Lung (tissue), 12 donors: ENCODE measurements around the gene GFI1. TPM values are rescaled to one million over a fixed set of nuclear protein-coding genes. Genes with fewer than 3 reads are reported as not detected.
A peak's percentile ranks its signal among the peaks of the same experiment; 100 is the strongest.

Experiments
- ATAC-seq: fragments of 200-7000 bp; cut with Tn5 transposase; one replicate; pipeline ENCODE4 v1.9.1; 2020; ENCODE audit warnings: moderate number of reproducible peaks; ENCODE audit not compliant: insufficient read depth, low FRiP score
- DNase-seq, 3 donors: peaks; one replicate each; pipeline ENCODE4 v3.0.0-alpha.2; 2013 to 2017
- H3K27ac ChIP-seq, 2 donors: one replicate each; pipeline ENCODE4 v1.5.1; 2013; ENCODE audit warnings: mild to moderate bottlenecking in 2 of 2, moderate library complexity in 2 of 2, control low read depth in 1 of 2, inconsistent platforms in 1 of 2, low read depth in 1 of 2, low read length in 1 of 2
- H3K27me3 ChIP-seq, 3 donors: one replicate each; pipeline ENCODE4 v1.5.1; 2013; ENCODE audit warnings: low read length in 2 of 3; ENCODE audit not compliant: control insufficient read depth in 3 of 3, insufficient read depth in 3 of 3
- H3K36me3 ChIP-seq, 4 donors: one replicate each; pipeline ENCODE4 v1.5.1; 2013; ENCODE audit warnings: low read length in 4 of 4, mild to moderate bottlenecking in 1 of 4, moderate library complexity in 1 of 4; ENCODE audit not compliant: control insufficient read depth in 4 of 4, insufficient read depth in 4 of 4
- H3K4me1 ChIP-seq, 5 donors: one replicate each; pipeline ENCODE4 v1.5.1; 2013; ENCODE audit warnings: low read length in 5 of 5, mild to moderate bottlenecking in 2 of 5, moderate library complexity in 1 of 5; ENCODE audit not compliant: control insufficient read depth in 5 of 5, insufficient read depth in 5 of 5
- H3K4me3 ChIP-seq: one replicate; pipeline ENCODE4 v1.5.1; 2013; ENCODE audit warnings: mild to moderate bottlenecking, control low read depth, moderate library complexity
- H3K9ac ChIP-seq, 2 donors: one replicate each; pipeline ENCODE4 v1.5.1; 2013; ENCODE audit warnings: low read length in 2 of 2, control low read depth in 1 of 2; ENCODE audit not compliant: insufficient read depth in 1 of 2
- H3K9me3 ChIP-seq, 4 donors: one replicate each; pipeline ENCODE4 v1.5.1; 2013; ENCODE audit warnings: low read length in 3 of 4, mild to moderate bottlenecking in 1 of 4, moderate library complexity in 1 of 4; ENCODE audit not compliant: control insufficient read depth in 4 of 4, insufficient read depth in 3 of 4
- CTCF ChIP-seq: IDR thresholded peaks from 2 replicates; pipeline ENCODE4 v1.5.1; 2012; ENCODE audit warnings: mild to moderate bottlenecking; ENCODE audit errors: control extremely low read depth, extremely low read depth
- WGBS, 2 donors: extraction: QIAGEN DNeasy Blood & Tissue Kit; methylation state at CpG; one replicate each; pipeline ENCODE4 v1.1.7; 2013; 5-methylcytosine and 5-hydroxymethylcytosine counted together
- polyA plus RNA-seq, 2 donors: library from polyadenylated mRNA; stranded (reverse); fragments of 200-250 nt; gene quantifications; one replicate each; pipeline ENCODE4 v1.2.1, GENCODE V29; 2013
- total RNA-seq, 2 donors: library from RNA; depleted of rRNA in 1 of 2; stranded (reverse); fragments of >200 nt in 1 of 2; gene quantifications; one replicate each; pipeline ENCODE4 v1.2.1, GENCODE V29; 2014 to 2021
- donor health status: control.
- donor health status: control.
- donor health status: Bipolar disorder and iron deficiency.
- donor health status: healthy.
- donor health status: DM: yes; HTN: yes; CAD: no.

The GFI1 gene
- total and polyA plus RNA-seq, 4 donors: 0.59 to 2.5 (median 1.9) TPM

- Histone ChIP-seq H3K4me1 (peaks cover 0 to 57% (median 21%) of the 10 kb centered on the region in 5 donors), H3K4me3 (no peak overlapping the region), H3K27me3 (peaks cover 2 to 88% (median 75%) of the 10 kb centered on the region in 3 donors), H3K36me3 (no peaks in the 10 kb centered on the region), H3K9ac (no peak overlapping the region), H3K27ac (no peak overlapping the region), H3K9me3 (peaks cover 0 to 8% (median 0%) of the 10 kb centered on the region in 4 donors)
- ATAC-seq (no peak), DNase-seq (peak; percentile 8 to 21 (median 15))
- WGBS, 2 donors: 36 to 67% methylated on average over 65 of the region's 65 CpGs
- TF ChIP-seq CTCF: no peak
These were observed 5.7 kb downstream of the GFI1 start for GRCh38 chr1:92480813-92481598.

- Histone ChIP-seq H3K9me3 (peaks cover 0 to 8% (median 0%) of the 10 kb centered on the region in 4 donors), H3K27ac (no peak overlapping the region), H3K4me1 (peaks cover 0 to 50% (median 21%) of the 10 kb centered on the region in 5 donors), H3K36me3 (no peaks in the 10 kb centered on the region), H3K4me3 (no peak overlapping the region), H3K9ac (no peak overlapping the region), H3K27me3 (peaks cover 2 to 86% (median 75%) of the 10 kb centered on the region in 3 donors)
- DNase-seq (peak in 2 of 3 donors; percentile 12 to 24), ATAC-seq (no peak)
- 47 to 64% methylated on average over 58 to 59 of the region's 59 CpGs for WGBS, 2 donors
- no peak for TF ChIP-seq CTCF
These were observed 6.4 kb downstream of the GFI1 start for GRCh38 chr1:92480200-92480812.

GRCh38 chr1:92479587-92479986, 7.1 kb downstream of the GFI1 start:
- Histone ChIP-seq H3K9me3 (peaks cover 0 to 7% (median 0%) of the 10 kb centered on the region in 4 donors), H3K27me3 (peaks cover 2 to 83% (median 73%) of the 10 kb centered on the region in 3 donors), H3K9ac (no peak overlapping the region), H3K36me3 (no peaks in the 10 kb centered on the region), H3K4me3 (no peak overlapping the region), H3K4me1 (peaks cover 0 to 43% (median 15%) of the 10 kb centered on the region in 5 donors), H3K27ac (no peak overlapping the region)
- TF ChIP-seq CTCF: no peak
- ATAC-seq (no peak), DNase-seq (no peak)
- 75 to 91% methylated on average over 9 of the region's 9 CpGs for WGBS, 2 donors
